Hepatic stellate cell (primary cell): ENCODE data around the gene CTSZ.
"Not testable (repeated sequence)": the region's sequence is repeated elsewhere in the genome, so short reads cannot be mapped to it uniquely, and the experiment has no call there.

Experiments used
- DNase-seq: peaks from one replicate; pipeline ENCODE4 v3.0.0; 2011; ENCODE audit warnings: low spot score

The CTSZ gene

GRCh38 chr20:58996226-58996611 is 10.8 kb downstream of the CTSZ start:
- DNase-seq = no peak

GRCh38 chr20:58995461-58996225 is 11.4 kb downstream of the CTSZ start:
- no peak for DNase-seq

- DNase-seq = no peak
Measured at GRCh38 chr20:58994390-58995159, 12.5 kb downstream of the CTSZ start.

GRCh38 chr20:58993332-58994248 is 13.5 kb downstream of the CTSZ start:
- DNase-seq = no peak

GRCh38 chr20:58992911-58993310 is 14.1 kb downstream of the CTSZ start:
- no peak for DNase-seq

GRCh38 chr20:58991715-58992114 is 15.3 kb downstream of the CTSZ start:
- no peak for DNase-seq

GRCh38 chr20:58990651-58991445 is 16.2 kb downstream of the CTSZ start:
- DNase-seq = no peak

- DNase-seq = no peak
Measured at GRCh38 chr20:58989196-58989595, 17.9 kb downstream of the CTSZ start.

GRCh38 chr20:58988565-58988882 is 18.5 kb downstream of the CTSZ start:
- DNase-seq = no peak

- DNase-seq = no peak
Measured at GRCh38 chr20:58987790-58988564, 19.1 kb downstream of the CTSZ start.

- DNase-seq = no peak
Measured at GRCh38 chr20:58986968-58987517, 20.0 kb downstream of the CTSZ start.

GRCh38 chr20:58986286-58986967 is 20.6 kb downstream of the CTSZ start:
- no peak for DNase-seq

- DNase-seq = no peak
Measured at GRCh38 chr20:58985656-58986055, 21.4 kb downstream of the CTSZ start.

GRCh38 chr20:58984691-58985090 is 22.4 kb downstream of the CTSZ start:
- no peak for DNase-seq

GRCh38 chr20:58983115-58983468 is 24.0 kb downstream of the CTSZ start:
- DNase-seq = not testable (repeated sequence)

- DNase-seq = no peak
Measured at GRCh38 chr20:58982406-58983114, 24.5 kb downstream of the CTSZ start.

- DNase-seq = no peak
Measured at GRCh38 chr20:58981628-58982364, 25.3 kb downstream of the CTSZ start.

GRCh38 chr20:58980711-58981627 is 26.1 kb downstream of the CTSZ start, which contains the start of gene NELFCD:
NELFCD (plus strand) TSS chr20:58981256; CDS start chr20:58981310, 54 bp downstream.
- DNase-seq = peak; percentile 99
